Stimulated activated naive CD4-positive, alpha-beta T cell treated with Interleukin-2 at 50 U/mL for 16 hours (primary cell): ENCODE measurements around the gene ETHE1.
"Not testable (repeated sequence)": the region's sequence is repeated elsewhere in the genome, so short reads cannot be mapped to it uniquely, and the experiment has no call there.

Source experiments
- DNase-seq: peaks from one replicate; lab custom pipeline; 2025; lab: John Stamatoyannopoulos, UW

Gene ETHE1

GRCh38 chr19:43551399-43552197 lies 24.6 kb upstream of the ETHE1 start:
- no peak for DNase-seq

- DNase-seq: no peak
Observed at GRCh38 chr19:43548706-43549105, 21.7 kb upstream of the ETHE1 start.

- DNase-seq: not testable (repeated sequence)
Observed at GRCh38 chr19:43547926-43548325, 20.9 kb upstream of the ETHE1 start.

- no peak for DNase-seq
Observed at GRCh38 chr19:43546581-43546980, 19.6 kb upstream of the ETHE1 start.

DNA sequence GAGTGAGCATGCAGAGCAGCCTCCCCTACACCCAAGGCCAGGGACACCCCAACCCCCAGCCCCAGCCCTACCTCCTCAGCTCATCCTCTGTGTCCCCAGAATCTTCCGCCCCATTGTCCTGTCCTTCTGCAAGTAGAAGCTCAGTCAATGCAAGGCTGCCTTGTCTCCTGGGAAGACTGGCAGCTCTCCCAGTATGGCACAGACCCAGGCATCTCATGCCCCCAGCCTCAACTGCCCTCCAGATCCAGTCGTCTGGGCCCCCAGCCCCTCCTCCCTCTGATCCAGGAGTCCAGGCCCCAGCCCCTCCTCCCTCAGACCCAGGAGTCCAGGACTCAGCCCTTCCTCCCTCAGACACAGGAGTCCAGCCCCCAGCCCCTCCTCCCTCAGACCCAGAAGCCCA lies 19.0 kb upstream of the ETHE1 start:
- DNase-seq: no peak

- DNase-seq: no peak
Observed at GRCh38 chr19:43545276-43545675, 18.3 kb upstream of the ETHE1 start.

DNA sequence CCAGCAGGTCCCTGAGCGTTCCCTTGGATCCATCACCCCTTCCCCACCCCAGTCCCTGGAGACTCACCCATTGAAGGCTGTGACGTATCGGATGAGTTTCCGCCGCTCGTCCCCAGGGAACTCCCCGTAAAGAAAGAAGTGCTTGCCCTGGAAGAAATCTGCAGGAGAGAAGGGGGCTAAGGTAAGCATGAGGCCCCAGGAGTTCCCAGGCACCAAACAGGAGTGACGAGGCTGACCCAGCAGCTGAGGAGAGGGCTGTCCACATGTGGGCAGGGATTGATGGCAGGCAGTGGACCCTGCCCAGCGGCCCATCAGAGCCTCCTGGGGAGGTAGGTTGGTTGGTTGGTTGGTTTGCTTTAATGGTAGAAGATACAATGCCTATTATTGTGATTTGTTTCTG lies 17.1 kb upstream of the ETHE1 start:
- no peak for DNase-seq

DNA sequence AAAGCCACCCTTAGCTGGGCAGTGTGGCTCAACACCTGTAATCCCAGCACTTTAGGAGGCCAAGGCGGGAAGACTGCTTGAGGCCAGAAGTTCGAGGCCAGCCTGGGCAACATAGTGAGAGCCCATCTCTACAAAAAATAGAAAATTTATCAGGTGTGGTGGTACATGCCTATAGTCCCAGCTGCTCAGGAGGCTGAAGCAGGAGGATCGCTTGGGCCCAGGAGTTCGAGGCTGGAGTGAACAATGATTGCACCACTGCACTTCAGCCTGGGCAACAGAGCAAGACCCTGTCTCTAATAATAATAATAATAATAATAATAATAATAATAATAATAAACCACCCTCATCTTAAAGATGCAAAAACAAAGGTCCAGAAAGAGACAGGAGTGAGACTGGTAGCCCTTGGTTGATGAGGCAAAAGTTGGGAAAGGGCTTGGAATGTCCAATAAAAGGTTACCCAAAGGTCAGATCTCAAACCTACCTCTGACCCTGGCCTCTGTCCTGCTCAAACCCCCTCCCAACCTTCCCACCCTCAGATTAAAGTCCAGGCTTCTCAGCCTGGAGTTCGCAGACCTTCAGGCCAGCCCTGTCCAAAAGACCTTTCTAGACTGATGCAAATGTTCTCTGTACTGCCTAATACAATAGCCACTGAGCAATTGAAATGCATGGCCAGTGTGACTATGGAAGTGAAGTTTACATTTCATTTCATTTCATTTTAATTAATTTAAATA lies 15.1 kb upstream of the ETHE1 start:
- no peak for DNase-seq

DNA sequence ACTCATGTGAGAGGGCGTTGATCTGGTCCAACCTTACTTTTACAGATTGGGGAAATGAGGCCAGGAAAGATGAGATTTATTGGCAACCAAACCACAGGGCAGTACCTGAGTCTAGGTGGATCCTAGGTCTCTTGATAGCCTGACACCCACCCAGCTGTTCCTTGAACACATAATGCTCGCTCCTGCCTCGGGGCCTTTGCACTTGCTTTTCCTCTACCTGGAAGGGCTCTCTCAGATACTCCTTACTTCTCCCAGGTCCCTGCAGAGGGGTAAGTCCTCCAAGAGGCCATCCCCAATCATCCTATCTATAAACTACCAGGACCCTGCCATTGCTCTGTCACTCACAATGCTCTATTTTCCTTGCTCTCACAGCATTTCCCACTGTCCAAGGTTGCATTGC lies 13.4 kb upstream of the ETHE1 start:
- DNase-seq: no peak

- no peak for DNase-seq
Observed at GRCh38 chr19:43538922-43539321, 11.9 kb upstream of the ETHE1 start.

- DNase-seq: peak; percentile 4
Observed at GRCh38 chr19:43534816-43535761, 8.1 kb upstream of the ETHE1 start.

- DNase-seq: no peak
Observed at GRCh38 chr19:43534305-43534815, 7.4 kb upstream of the ETHE1 start.

DNA sequence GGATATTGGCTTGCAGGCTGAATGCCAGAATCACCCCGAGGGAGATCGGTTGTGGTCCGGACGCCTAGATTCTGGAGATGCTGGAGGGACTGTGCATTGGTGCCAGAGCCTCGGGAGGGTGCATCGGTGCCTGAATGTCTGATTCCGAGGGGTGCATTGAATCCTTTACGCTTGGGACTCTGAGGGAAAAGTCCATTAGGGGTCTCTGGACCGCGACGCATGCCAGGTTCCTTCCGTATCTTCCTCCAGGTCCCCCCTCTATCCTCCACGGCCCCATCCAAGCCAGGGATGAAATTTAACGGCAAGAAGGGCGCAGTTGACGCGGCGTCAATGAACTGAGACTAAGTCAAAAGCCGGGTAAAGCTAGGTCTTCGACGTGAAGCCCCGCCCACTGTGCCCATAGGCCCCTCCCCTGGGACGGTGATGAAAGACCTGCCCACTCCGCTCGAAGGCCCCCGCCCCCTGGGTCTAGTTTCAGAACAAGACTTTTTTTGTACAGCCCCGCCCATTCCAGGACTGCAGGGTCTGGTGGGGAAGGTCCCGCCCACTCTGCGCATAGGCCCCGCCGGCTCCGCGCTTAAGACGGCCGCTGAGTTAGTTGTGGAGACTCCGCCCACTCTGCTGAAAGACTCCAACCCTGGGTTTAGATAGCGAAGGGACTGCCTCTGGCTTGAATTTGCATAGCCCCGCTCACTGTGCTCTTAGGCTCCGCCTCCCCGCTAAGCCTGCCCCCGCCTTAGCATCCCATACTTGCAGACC lies 6.7 kb upstream of the ETHE1 start:
- peak; percentile 92 for DNase-seq

DNA sequence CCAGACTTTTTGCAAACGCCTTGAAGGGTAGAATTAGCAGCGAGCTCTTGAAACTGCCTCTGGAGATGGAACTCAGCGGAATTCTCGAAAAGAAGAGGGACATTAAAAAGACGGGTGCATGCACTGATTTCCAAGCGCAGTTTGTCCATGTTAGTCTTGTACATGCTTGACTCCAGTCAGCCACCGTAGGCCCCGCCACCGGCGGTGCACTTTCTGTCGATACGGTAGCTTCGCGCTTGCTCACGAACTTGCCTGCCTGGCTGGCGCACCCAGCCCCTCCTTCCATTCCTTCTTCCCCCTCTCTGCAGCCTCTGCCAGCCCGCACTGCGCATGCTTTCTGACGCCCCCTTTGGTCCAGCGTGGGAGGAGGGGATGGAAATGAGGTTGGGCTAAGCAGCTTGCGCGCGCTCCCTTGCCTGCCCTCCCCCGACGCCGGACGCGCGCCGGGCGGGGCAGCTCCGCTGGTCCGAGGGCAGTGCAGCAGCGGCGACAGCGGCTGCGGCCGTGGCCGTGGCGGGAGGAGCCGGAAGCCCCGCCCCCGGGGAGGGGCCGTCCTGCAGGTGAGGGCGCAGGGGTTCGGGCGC lies 6.1 kb upstream of the ETHE1 start, which contains the start of gene ZNF575:
ZNF575 (plus strand) TSS at position 227 of the 584 bp plus-strand sequence. CDS start 1,235 bp downstream, outside the sequence.
- DNase-seq: peak; percentile 87

DNA sequence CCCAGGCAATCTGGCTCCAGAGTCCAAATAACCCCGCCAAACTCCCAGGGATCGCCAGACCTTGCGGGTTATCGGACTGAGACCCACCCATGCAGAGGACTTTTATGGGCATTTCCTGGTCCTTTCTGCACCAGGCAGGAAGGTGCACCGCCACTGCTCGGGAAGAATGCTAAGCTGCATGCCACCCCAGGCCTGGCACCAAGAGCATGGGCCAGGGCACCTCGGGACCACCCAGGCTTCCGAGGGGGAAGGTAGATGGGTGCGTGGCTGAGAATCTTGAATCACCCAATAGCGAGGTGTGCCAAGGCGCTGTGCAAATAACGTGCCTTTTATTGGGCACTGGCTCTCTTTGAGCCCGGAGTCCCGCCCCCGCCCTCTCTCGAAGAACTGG lies 5.6 kb upstream of the ETHE1 start:
- peak; percentile 64 for DNase-seq

GRCh38 chr19:43527860-43528622 lies 1.0 kb upstream of the ETHE1 start:
- DNase-seq: no peak

GRCh38 chr19:43525836-43526771 lies 897 bp downstream of the ETHE1 start:
- DNase-seq: peak; percentile 10

DNA sequence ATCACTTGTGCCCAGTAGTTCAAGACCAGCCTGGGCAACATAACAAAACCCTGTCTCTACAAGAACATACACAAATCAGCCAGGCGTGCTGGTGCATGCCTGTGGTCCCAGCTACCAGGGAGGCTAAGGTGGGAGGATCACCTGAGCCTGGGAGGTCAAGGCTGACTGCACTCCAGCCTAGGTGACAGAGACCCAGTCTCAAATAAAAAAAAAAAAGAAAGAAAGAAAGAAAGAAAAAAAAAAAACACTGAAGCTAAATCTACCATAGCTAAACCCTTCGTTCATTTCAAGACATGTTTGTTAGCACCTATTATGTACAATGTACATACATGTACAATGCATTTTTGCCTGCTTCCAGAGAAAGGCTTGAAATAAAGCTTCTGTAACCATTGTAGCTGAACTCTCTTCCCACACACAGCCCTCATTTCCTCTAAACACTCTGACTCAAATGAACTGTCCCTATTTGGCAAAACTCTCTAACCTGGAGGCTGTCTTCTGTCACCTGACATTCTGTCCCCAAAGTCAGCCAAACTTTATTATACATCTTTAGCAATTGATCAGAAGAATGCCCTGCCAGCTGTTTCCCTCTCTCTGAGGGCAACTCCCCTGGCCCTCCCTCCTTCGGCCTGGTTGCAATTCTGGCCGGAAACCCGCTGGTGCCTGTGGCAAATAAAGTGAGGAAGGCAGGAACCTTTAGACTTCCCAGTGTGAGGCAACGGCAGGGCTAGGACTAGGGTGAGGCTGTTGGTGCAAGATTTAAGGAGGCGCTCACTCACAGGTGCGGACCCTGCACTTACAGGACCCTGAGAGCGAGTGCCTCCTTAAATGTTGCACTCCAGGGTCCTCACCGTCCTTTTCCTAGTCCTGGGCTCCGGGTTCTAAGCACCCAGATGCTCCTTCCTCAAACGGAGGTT lies 1.8 kb downstream of the ETHE1 start:
- DNase-seq: peak; percentile 17
